Vagina (tissue), 2 donors: ENCODE measurements around the gene BEND3.
"Not testable (repeated sequence)": the region's sequence is repeated elsewhere in the genome, so short reads cannot be mapped to it uniquely, and the experiment has no call there.

Experiments used
- CTCF ChIP-seq, 3 experiments: fragments of 450-650 bp in 2 of 3; fragments of 200-600 bp in 1 of 3; sonication (generic) in 1 of 3; IDR thresholded peaks; one replicate each; pipeline ENCODE4 v1.5.1; 2017 to 2019; ENCODE audit warnings: antibody characterized with exemption in 3 of 3, mild to moderate bottlenecking in 2 of 3, moderate library complexity in 2 of 3
- POLR2A ChIP-seq, 2 donors: fragments of 450-650 bp; IDR thresholded peaks; one replicate each; pipeline ENCODE4 v1.6.1; 2017; ENCODE audit warnings: antibody characterized with exemption in 2 of 2, mild to moderate bottlenecking in 2 of 2, moderate library complexity in 2 of 2
- POLR2AphosphoS5 ChIP-seq, 2 donors: sonication (generic); formaldehyde crosslinking; IDR thresholded peaks; one replicate each; pipeline ENCODE4 v1.9.0; 2017; ENCODE audit warnings: antibody characterized with exemption in 2 of 2, mild to moderate bottlenecking in 2 of 2, low read depth in 1 of 2; ENCODE audit not compliant: insufficient read depth in 1 of 2

- TF ChIP-seq CTCF (IDR thresholded peaks at IDR 0.05); POLR2AphosphoS5 (IDR thresholded peaks at IDR 0.05; ENCODE audit: insufficient read depth in 1 of 2, low read depth in 1 of 2); POLR2A (IDR thresholded peaks at IDR 0.05): not testable (repeated sequence)
Measured at GRCh38 chr6:107084459-107084858, 30.9 kb downstream of the BEND3 start.
